Endothelial cell of umbilical vein (primary cell): ENCODE results near the gene TNFRSF4. TPM values are rescaled to one million over a fixed set of nuclear protein-coding genes. Genes with fewer than 3 reads are reported as not detected.

ENCODE experiments used
- BruUV-seq: library from RNA; stranded (reverse); fragments of 400-500 nt; replicated peaks from 2 replicates; lab custom pipeline; 2021; lab: Mats Ljungman, UMichigan
- CTCF ChIA-PET: fragments of 300-600, 350-600 bp; sonication (Branson Sonifier 250); formaldehyde crosslinking; loops from one replicate; lab custom pipeline; 2021; ENCODE audit warnings: antibody characterized with exemption, inconsistent platforms; lab: Charles Lee
- POLR2A ChIA-PET: fragments of 300-600, 350-600 bp; sonication (Branson Sonifier 250); formaldehyde crosslinking; loops from one replicate; lab custom pipeline; 2021; ENCODE audit warnings: antibody characterized with exemption, inconsistent platforms; lab: Charles Lee
- DNase-seq: peaks from one replicate; pipeline ENCODE4 v3.0.0-alpha.2; 2011; ENCODE audit warnings: low read depth, low spot score
- FAIRE-seq: peaks from 2 replicates; lab custom pipeline; 2011; peaks lifted over from hg19 to GRCh38; lab: Jason Lieb, UNC
- H2AFZ ChIP-seq: 2 replicates; pipeline ENCODE4 v1.6.0; 2012; ENCODE audit warnings: low read depth, low read length, control low read depth, inconsistent platforms
- H3K27ac ChIP-seq: 2 replicates; pipeline ENCODE4 v1.5.1; 2011; ENCODE audit warnings: low read depth, mild to moderate bottlenecking, control low read depth, low read length, moderate library complexity; ENCODE audit not compliant: insufficient read depth
- H3K27me3 ChIP-seq, 2 experiments: 2 replicates each; pipeline versions ENCODE4 v1.6.0 to v1.6.1; 2011; ENCODE audit warnings: low read length in 2 of 2, mixed read lengths in 1 of 2; ENCODE audit not compliant: control insufficient read depth in 2 of 2, insufficient read depth in 2 of 2
- H3K36me3 ChIP-seq, 2 experiments: 2 replicates in 1 of 2; 3 replicates in 1 of 2; pipeline ENCODE4 v1.5.1; 2011; ENCODE audit warnings: low read length in 2 of 2, mild to moderate bottlenecking in 1 of 2, moderate library complexity in 1 of 2; ENCODE audit not compliant: control insufficient read depth in 2 of 2, insufficient read depth in 2 of 2; ENCODE audit errors: extremely low read depth in 1 of 2
- H3K4me1 ChIP-seq: 3 replicates; pipeline ENCODE4 v1.5.1; 2011; ENCODE audit warnings: mild to moderate bottlenecking, low read length; ENCODE audit not compliant: control insufficient read depth, insufficient read depth; ENCODE audit errors: extremely low read depth
- H3K4me2 ChIP-seq: 2 replicates; pipeline ENCODE4 v1.6.1; 2011; ENCODE audit warnings: low read length, control low read depth, mixed read lengths; ENCODE audit not compliant: insufficient read depth
- H3K4me3 ChIP-seq, 3 experiments: fragments of 200-600 bp in 1 of 3; sonication (generic), shearing (Covaris generic) in 1 of 3; replicated peaks in 1 of 3; 2 replicates each; pipeline ENCODE4 v1.5.1; 2011 to 2016; ENCODE audit warnings: control low read depth in 3 of 3, low read length in 3 of 3, mild to moderate bottlenecking in 2 of 3, inconsistent platforms in 1 of 3, low read depth in 1 of 3, moderate library complexity in 1 of 3; ENCODE audit not compliant: insufficient read depth in 1 of 3
- H3K79me2 ChIP-seq: 2 replicates; pipeline ENCODE4 v1.6.0; 2012; ENCODE audit warnings: low read length, inconsistent platforms; ENCODE audit not compliant: control insufficient read depth, insufficient read depth
- H3K9ac ChIP-seq: replicated peaks from 2 replicates; pipeline ENCODE3; 2011; ENCODE audit warnings: low read length, control low read depth; ENCODE audit not compliant: insufficient read depth; ENCODE audit errors: extremely low read depth
- H3K9me1 ChIP-seq: replicated peaks from 3 replicates; pipeline ENCODE4 v1.6.0; 2011; ENCODE audit warnings: mild to moderate bottlenecking, low read length; ENCODE audit not compliant: control insufficient read depth, insufficient read depth; ENCODE audit errors: extremely low read depth
- H3K9me3 ChIP-seq: replicated peaks from 2 replicates; pipeline ENCODE4 v1.5.1; 2012; ENCODE audit warnings: low read length, inconsistent platforms; ENCODE audit not compliant: control insufficient read depth, insufficient read depth
- H4K20me1 ChIP-seq: replicated peaks from 2 replicates; pipeline ENCODE3; 2011; ENCODE audit warnings: mild to moderate bottlenecking, low read length; ENCODE audit not compliant: control insufficient read depth, insufficient read depth; ENCODE audit errors: extremely low read depth
- CTCF ChIP-seq, 2 donors: IDR thresholded peaks; 1 replicate in 1 of 2; 2 replicates in 1 of 2; pipeline ENCODE4 v1.5.1; 2011; ENCODE audit warnings: low read length in 2 of 2, mild to moderate bottlenecking in 2 of 2, moderate library complexity in 2 of 2, control low read depth in 1 of 2, inconsistent platforms in 1 of 2, low read depth in 1 of 2; ENCODE audit not compliant: insufficient read depth in 1 of 2; ENCODE audit errors: extremely low read depth in 1 of 2
- EZH2 ChIP-seq: IDR thresholded peaks from 2 replicates; pipeline ENCODE4 v1.6.1; 2012; ENCODE audit warnings: borderline replicate concordance, low read depth, mild to moderate bottlenecking, moderate library complexity, low read length, inconsistent platforms; ENCODE audit not compliant: severe bottlenecking
- FOS ChIP-seq: IDR thresholded peaks from 2 replicates; pipeline ENCODE4 v1.6.1; 2011; ENCODE audit warnings: mild to moderate bottlenecking, low read length, moderate library complexity, borderline replicate concordance; ENCODE audit not compliant: insufficient read depth
- GATA2 ChIP-seq: IDR thresholded peaks from 2 replicates; pipeline ENCODE4 v1.7.0; 2011; ENCODE audit warnings: low read depth, mild to moderate bottlenecking, moderate library complexity, mixed read lengths, low read length; ENCODE audit not compliant: insufficient read length, insufficient read depth
- JUN ChIP-seq: IDR thresholded peaks from 2 replicates; pipeline ENCODE4 v1.6.1; 2011; ENCODE audit warnings: borderline replicate concordance, low read depth; ENCODE audit not compliant: insufficient read length, insufficient read depth
- MAX ChIP-seq: IDR thresholded peaks from 2 replicates; pipeline ENCODE4 v1.6.1; 2011; ENCODE audit not compliant: insufficient read depth, insufficient read length
- MYC ChIP-seq: IDR thresholded peaks from one replicate; pipeline ENCODE4 v1.6.1; 2011; ENCODE audit warnings: mild to moderate bottlenecking, low read depth, low read length
- POLR2A ChIP-seq: IDR thresholded peaks from 2 replicates; pipeline ENCODE4 v1.6.1; 2012; ENCODE audit warnings: low read depth, mild to moderate bottlenecking, control low read depth, low read length
- POLR2AphosphoS5 ChIP-seq: IDR thresholded peaks from 2 replicates; pipeline ENCODE4 v1.6.1; 2012; ENCODE audit warnings: low read depth, mild to moderate bottlenecking, control low read depth, low read length, moderate library complexity; ENCODE audit not compliant: insufficient read depth
- dilution Hi-C: fragments of 300-500 bp; cut with MboI; formaldehyde crosslinking; loops from one replicate; pipeline ENCODE4 v1.15.0; 2019; ENCODE audit warnings: low sequenced_read_pairs; ENCODE audit not compliant: extremely low pct_ligation_motif_present
- intact Hi-C: fragments of 100-400 bp; cut with micrococcal nuclease; formaldehyde crosslinking; loops from one replicate; pipeline ENCODE4 v1.10.0; 2022
- polyA plus RNA-seq, 4 experiments: library from polyadenylated mRNA; depleted of rRNA in 3 of 4; stranded (reverse) in 3 of 4; unstranded in 1 of 4; fragments of >200 nt; gene quantifications; 2 replicates each; pipeline versions ENCODE4 v1.2.1 to v1.2.3, GENCODE V29; 2011 to 2012; ENCODE audit warnings: missing spikeins in 1 of 4
- total RNA-seq: library from RNA; stranded (reverse); gene quantifications from 2 replicates; pipeline ENCODE4 v1.2.3, GENCODE V29; 2021

TNFRSF4 gene
- total and polyA plus RNA-seq, 2 donors (not counting 3 experiments of a cell fraction or from before 2014, with no cell fraction given) = 0.55 to 1.5 TPM

GRCh38 chr1:1221887-1222574 lies 8.1 kb upstream of the TNFRSF4 start:
- dilution Hi-C loops = no loop called here

More at GRCh38 chr1:1221887-1222574, 8.1 kb upstream of the TNFRSF4 start:
- Histone ChIP-seq H3K9me3 (no peaks in the 10 kb centered on the region), H3K36me3 (peaks cover 0 to 51% of the 10 kb centered on the region in 2 experiments), H3K79me2 (peaks cover 18% of the 10 kb centered on the region), H3K4me2 (no peak overlapping the region), H3K4me1 (no peaks in the 10 kb centered on the region), H3K27me3 (no peaks in the 10 kb centered on the region), H3K27ac (no peak overlapping the region), H3K9ac (no peak overlapping the region), H3K9me1 (no peaks in the 10 kb centered on the region), H2AFZ (no peak overlapping the region), H3K4me3 (no peak overlapping the region), H4K20me1 (no peaks in the 10 kb centered on the region)
- intact Hi-C loops = no loop called here
- ChIA-PET CTCF (no interaction called here), POLR2A (no interaction called here)
- TF ChIP-seq FOS (no peak), CTCF (IDR thresholded peaks at IDR 0.05; ENCODE audit: extremely low read depth in 1 of 2, insufficient read depth in 1 of 2, low read depth in 1 of 2, low read length in 2 of 2) (no peak), EZH2 (no peak), POLR2AphosphoS5 (no peak), MYC (no peak), GATA2 (no peak), JUN (no peak), MAX (no peak), POLR2A (no peak)
- no TSS peak for BruUV-seq
- FAIRE-seq (no peak), DNase-seq (no peak)
